Urinary bladder (tissue), 4 donors: ENCODE measurements around the gene AEBP2. TPM values are rescaled to one million over a fixed set of nuclear protein-coding genes. Genes with fewer than 3 reads are reported as not detected.

Source experiments
- DNase-seq: peaks from one replicate; pipeline ENCODE4 v3.0.0-alpha.2; 2015; ENCODE audit errors: extremely low spot score
- H3K27ac ChIP-seq: one replicate; pipeline ENCODE4 v1.5.1; 2013; ENCODE audit warnings: low read depth, mild to moderate bottlenecking, moderate library complexity
- H3K36me3 ChIP-seq: one replicate; pipeline ENCODE4 v1.6.1; 2013; ENCODE audit warnings: mild to moderate bottlenecking, moderate library complexity; ENCODE audit not compliant: insufficient read depth
- H3K4me1 ChIP-seq: one replicate; pipeline ENCODE4 v1.6.1; 2013; ENCODE audit warnings: mild to moderate bottlenecking, moderate library complexity; ENCODE audit not compliant: insufficient read depth
- H3K4me3 ChIP-seq: one replicate; pipeline ENCODE4 v1.5.1; 2013; ENCODE audit warnings: low read depth, low read length
- WGBS: extraction: QIAGEN DNeasy Blood & Tissue Kit; methylation state at CpG from one replicate; pipeline ENCODE4 v1.1.7; 2013; 5-methylcytosine and 5-hydroxymethylcytosine counted together
- polyA plus RNA-seq: library from polyadenylated mRNA; stranded (reverse); fragments of 200-250 nt; gene quantifications from one replicate; pipeline ENCODE4 v1.2.3, GENCODE V29; 2013
- total RNA-seq: library from RNA; depleted of rRNA; stranded (reverse); fragments of >200 nt; gene quantifications from one replicate; pipeline ENCODE4 v1.2.3, GENCODE V29; 2014
- donor health status: healthy with polysubstance abuse.
- donor health status: healthy.

AEBP2 gene
- total and polyA plus RNA-seq, 2 donors, result 24.4 to 77.0 TPM

DNA sequence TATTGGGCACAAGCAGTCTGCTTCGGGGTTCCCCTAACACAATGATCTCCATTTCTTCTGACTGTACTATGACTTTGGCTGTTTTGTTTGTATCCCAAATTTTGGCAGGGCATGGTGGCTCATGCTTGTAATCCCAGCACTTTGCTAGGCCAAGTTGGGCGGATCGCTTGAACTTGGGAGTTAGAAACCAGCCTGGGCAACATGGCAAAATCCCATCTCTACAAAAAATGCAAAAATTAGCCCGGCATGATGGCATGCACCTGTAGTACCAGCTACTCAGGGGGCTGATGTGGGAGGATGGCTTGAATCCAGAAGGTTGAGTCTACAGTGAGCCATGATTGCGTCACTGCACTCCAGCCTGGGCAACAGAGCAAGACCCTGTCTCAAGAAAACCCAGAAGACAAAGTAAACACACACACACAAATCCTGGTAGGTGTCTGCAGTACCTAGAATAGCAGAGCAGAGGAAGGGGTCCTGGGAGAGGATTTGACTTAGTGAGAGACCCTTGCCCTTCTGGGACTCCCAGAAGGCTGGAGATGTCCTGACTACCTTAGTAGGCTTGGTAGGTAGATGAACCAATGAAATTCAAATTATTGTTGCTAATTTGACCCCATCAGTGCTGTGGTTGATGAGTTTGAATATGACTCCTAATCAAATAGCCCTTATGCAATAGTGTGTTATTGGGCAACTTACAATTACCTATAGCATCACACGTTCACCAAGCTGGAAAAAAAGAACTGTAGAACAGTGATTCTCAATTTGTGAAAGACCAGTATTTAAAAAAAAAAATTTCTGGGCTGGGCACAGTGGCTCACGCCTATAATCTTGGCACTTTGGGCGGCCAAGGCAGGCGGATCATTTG, 6.8 kb upstream of the AEBP2 start:
- H3K4me1 ChIP-seq, result no peaks in the 10 kb centered on the region
- no peaks in the 10 kb centered on the region for H3K36me3 ChIP-seq
- 93% methylated on average over 9 of the region's 9 CpGs for WGBS
- no peak overlapping the region for H3K4me3 ChIP-seq
- no peak for DNase-seq
- H3K27ac ChIP-seq, result no peak overlapping the region

DNA sequence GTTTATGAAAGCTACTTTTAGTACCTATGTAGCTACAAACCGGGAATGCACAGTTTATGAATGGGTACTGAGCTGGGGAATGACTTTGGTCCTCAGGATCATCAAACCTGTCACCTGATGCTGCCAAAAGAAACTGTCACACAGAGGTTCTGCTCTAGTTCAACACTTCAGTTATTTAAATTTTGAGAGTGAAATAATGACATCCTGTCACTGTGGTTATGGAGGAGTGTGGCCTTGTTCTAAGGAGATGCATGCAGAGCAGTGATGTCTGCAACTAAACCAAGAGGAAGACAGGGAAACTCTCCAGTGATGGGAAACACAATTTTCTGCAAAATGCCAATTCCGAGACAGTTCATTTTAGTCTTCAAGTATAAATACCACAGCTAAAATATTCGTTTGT, 4.8 kb upstream of the AEBP2 start:
- Histone ChIP-seq H3K27ac (no peak overlapping the region), H3K36me3 (no peaks in the 10 kb centered on the region), H3K4me3 (no peak overlapping the region), H3K4me1 (no peaks in the 10 kb centered on the region)
- whole genome bisulfite sequencing, result 74% methylated on average over 3 of the region's 3 CpGs
- no peak for DNase-seq

DNA sequence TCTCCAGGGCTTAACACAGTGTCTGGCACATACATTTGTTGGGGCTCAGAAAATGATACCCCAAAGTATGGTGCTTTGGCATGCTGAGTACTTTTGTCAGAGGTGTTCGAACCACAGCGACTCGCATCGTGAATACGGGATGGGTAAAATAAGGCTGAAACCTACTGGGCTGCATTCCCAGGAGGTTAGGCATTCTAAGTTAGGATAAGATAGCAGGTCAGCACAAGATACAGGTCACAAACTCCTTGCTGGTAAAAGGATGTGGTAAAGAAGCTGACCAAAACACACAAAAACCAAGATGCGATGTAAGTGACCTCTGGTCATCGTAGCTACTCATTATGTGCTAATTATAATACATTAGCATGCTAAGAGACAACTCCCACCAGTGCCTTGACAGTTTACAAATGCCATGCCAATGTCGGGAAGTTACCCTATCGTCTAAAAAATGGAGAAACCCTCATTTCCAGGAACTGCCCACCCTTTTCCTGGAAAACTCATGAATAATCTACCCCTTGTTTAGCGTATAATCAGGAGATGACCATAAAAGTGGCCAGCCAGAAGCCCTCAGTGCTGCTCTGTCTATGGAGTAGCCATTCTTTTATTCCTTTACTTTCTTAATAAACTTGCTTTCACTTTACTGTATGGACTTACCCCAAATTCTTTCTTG, 3.3 kb upstream of the AEBP2 start:
- 89% methylated on average over 10 of the region's 10 CpGs for WGBS
- no peak overlapping the region for H3K4me3 ChIP-seq
- no peak overlapping the region for H3K27ac ChIP-seq
- H3K4me1 ChIP-seq, result no peaks in the 10 kb centered on the region
- no peak for DNase-seq
- H3K36me3 ChIP-seq, result no peaks in the 10 kb centered on the region

DNA sequence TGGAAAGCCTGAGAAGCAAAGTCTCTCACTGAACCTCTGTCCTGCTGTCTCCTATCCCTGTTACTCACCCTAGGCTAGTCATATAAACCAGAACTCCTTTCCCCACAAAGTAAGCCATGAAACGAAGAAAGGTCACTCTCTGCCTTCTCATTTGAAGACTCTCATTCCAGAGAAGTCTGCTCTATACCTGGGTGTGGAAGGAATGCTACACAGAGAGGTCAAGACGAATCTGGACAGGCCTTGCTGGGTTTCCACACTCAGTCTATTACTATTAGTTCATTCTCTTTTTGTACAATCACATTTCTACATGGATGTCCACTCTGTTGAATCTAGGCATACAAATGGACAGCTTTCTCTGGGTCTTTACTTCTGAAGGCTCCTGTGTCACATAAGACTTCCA, 2.4 kb upstream of the AEBP2 start:
- 39% methylated on average over 2 of the region's 2 CpGs for WGBS
- H3K36me3 ChIP-seq, result no peaks in the 10 kb centered on the region
- H3K4me3 ChIP-seq, result no peak overlapping the region
- H3K27ac ChIP-seq, result no peak overlapping the region
- H3K4me1 ChIP-seq, result peaks cover under 1% of the 10 kb centered on the region
- DNase-seq, result no peak

DNA sequence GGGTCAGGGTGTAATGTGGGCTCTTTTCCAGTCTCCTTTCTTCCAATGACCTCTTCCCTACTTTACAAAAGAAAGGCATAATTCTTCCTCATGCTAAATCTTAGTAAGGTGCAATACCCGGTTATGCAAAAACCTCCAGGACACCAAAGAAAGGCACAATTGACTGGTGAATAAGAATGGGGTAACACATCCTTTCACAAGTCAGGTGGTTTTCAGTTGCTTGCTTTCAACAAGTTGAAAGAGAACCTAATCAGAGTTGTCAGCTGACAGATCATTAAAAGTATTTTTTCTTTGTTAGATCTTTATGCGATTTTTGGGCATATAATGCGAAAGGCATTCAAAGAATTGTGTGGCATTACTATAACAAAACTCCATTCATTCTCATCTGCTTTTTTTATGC, 1.3 kb upstream of the AEBP2 start:
- Histone ChIP-seq H3K27ac (no peak overlapping the region), H3K4me1 (peaks cover 1% of the 10 kb centered on the region), H3K36me3 (no peaks in the 10 kb centered on the region), H3K4me3 (no peak overlapping the region)
- 81% methylated on average over 3 of the region's 3 CpGs for WGBS
- DNase-seq, result no peak

DNA sequence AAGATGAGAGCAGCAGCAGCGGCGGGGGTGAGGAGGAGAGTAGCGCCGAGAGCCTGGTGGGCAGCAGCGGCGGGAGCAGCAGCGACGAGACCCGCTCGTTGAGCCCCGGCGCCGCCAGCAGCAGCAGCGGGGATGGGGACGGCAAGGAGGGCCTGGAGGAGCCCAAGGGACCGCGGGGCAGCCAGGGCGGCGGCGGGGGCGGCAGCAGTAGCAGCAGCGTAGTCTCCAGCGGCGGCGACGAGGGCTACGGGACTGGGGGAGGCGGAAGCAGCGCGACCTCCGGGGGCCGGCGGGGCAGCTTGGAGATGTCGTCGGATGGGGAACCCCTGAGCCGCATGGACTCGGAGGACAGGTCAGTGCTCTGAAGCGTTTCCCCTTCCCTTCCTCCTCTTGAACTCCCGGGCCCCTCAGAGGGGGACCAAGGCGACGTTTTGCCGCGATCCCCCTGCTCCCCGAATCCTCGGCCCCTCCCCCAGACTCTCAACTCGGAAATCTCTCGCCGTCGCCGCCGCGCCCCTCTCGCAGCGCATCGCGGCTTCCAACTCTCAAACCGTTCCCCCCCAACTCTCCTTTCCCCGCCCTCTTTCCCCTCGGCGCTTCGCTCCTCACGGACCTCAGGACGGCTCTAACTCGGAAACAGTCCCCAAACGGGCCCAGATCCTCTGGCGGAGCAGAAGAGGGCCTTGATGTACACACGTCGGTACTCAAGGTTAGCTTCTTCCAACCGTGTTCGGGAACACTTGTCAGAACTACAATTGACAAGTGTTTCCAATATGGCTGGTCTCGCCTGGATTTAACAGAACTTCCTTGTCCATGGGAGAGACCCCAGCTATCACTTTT, 947 bp downstream of the AEBP2 start:
- under 1% methylated on average over 71 of the region's 71 CpGs for WGBS
- Histone ChIP-seq H3K36me3 (no peaks in the 10 kb centered on the region), H3K27ac (peak overlapping the region; percentile 95), H3K4me3 (peak overlapping the region; percentile 99), H3K4me1 (peaks cover 4% of the 10 kb centered on the region)
- peak; percentile 53 for DNase-seq

DNA sequence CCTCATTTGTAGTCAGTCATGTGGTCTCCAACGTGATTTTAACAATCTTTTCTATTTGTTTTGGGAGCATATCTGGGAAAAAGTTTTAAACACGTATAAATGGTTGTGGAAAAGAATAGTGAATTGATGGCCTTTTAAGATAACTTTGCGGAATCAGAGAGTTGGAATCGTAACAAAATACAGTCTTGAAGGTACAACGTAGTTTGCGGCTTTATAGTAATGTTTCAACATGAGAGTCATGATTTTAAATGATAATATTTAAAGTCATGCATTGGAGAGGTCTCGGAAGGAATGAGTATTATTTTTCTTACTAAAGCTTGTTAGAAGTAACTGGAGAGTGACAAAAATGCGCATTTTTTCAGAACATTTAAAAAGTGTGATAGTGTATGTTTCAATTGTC, 1.6 kb downstream of the AEBP2 start:
- WGBS, result 3% methylated on average over 8 of the region's 8 CpGs
- no peak overlapping the region for H3K27ac ChIP-seq
- no peaks in the 10 kb centered on the region for H3K36me3 ChIP-seq
- H3K4me1 ChIP-seq, result peaks cover 4% of the 10 kb centered on the region
- H3K4me3 ChIP-seq, result peak overlapping the region; percentile 99
- DNase-seq, result no peak

DNA sequence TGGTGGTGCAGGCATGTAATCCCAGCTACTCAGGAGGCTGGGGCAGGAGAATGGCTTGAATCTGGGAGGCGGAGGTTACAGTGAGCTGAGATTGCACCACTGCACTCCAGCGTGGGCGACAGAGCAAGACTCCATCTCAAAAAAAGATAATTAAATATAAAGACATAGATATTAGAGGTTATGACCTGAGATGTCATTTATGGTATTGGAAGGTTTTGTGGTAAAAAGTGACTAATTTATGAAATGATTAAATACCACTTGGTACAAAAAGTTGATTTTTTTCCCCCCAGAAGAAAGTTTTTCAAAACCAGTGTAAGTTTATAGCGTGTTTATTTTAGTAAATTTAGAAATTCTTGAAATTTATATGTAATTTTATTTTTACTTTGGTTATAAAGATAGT, 4.3 kb downstream of the AEBP2 start:
- H3K4me3 ChIP-seq, result no peak overlapping the region
- no peaks in the 10 kb centered on the region for H3K36me3 ChIP-seq
- H3K27ac ChIP-seq, result no peak overlapping the region
- peaks cover 4% of the 10 kb centered on the region for H3K4me1 ChIP-seq
- 87% methylated on average over 4 of the region's 4 CpGs for WGBS
- no peak for DNase-seq

DNA sequence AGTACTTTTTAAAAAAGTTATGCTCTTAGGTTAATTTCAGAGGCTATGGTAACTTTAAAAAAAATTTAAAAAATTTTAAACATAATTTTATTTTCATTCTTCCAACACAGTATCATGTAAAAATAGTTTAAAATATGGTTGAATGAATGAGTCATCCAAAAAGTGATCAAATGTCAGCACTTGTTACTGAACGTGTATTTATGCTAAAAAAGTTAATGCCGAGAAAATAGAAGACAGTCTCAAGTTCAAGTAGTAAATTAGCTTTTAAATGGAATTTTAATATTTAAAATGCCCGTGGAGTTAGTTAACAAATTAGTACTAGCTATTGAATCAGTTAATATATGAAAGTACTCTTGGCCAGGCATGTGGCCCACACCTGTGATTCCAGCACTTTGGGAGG, 4.8 kb downstream of the AEBP2 start:
- peaks cover 4% of the 10 kb centered on the region for H3K4me1 ChIP-seq
- no peak overlapping the region for H3K4me3 ChIP-seq
- no peak for DNase-seq
- H3K36me3 ChIP-seq, result no peaks in the 10 kb centered on the region
- WGBS, result 45% methylated on average over 3 of the region's 3 CpGs
- no peak overlapping the region for H3K27ac ChIP-seq

DNA sequence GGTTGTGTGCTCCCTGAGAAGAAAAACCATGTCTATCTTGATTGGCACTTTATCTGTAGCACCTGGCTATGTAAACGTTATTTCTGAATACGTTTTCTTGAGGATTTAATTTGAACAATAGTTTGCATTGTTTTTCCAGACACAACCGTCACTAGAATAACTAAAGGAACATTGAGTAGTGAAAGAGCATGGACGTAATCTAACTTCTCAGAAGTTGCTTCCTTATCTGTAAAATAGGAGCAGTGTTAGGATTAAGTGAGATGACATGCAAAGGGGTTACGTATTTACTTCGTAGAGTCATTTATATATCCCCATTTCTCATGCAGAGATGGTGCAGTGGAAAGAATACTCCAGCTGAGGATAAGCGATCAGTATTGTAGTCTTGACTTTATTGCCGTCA, 8.1 kb downstream of the AEBP2 start:
- Histone ChIP-seq H3K27ac (no peak overlapping the region), H3K4me3 (no peak overlapping the region), H3K36me3 (no peaks in the 10 kb centered on the region), H3K4me1 (peaks cover 3% of the 10 kb centered on the region)
- no peak for DNase-seq
- 64% methylated on average over 8 of the region's 8 CpGs for WGBS

DNA sequence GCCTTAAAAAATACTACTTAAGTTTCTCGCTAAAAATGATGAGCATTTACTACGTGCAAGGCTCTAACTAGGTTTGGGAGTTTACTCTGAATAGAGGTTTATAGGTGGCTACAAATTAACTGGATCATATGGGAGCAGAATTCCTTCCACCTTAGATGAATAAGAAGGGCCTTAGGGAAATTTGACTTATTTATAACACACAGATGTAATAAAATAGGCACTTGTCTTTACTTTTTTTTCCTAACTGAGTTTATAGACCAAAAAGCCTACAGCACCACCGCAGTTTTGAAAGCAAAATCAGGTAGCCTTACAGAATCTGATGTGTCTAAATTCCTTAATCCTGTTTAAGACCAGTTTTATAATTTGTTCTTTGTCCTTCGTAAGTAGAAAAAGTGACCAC, 10.5 kb downstream of the AEBP2 start:
- Histone ChIP-seq H3K4me1 (peaks cover 3% of the 10 kb centered on the region), H3K36me3 (no peaks in the 10 kb centered on the region), H3K27ac (no peak overlapping the region), H3K4me3 (no peak overlapping the region)
- 59% methylated on average over 4 of the region's 4 CpGs for WGBS
- DNase-seq, result no peak

DNA sequence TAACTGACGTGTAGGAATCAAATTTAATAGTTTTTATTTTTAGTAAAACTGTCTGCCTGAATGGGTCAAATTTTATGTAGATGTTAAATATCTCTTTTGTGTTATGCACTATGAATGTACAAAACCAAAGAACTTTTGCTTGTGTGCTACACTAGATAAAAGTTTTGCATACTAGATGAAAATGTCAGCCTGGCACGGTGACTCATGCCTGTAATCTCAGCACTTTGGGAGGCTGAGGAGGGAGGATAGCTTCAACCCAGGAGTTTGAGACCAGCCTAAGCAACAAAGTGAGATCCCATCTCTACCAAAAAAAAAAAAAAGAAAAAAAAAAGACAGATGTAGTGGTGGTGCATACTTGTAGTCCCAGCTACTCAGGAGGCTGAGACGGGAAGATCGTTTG, 11.1 kb downstream of the AEBP2 start:
- H3K36me3 ChIP-seq, result no peaks in the 10 kb centered on the region
- peaks cover 3% of the 10 kb centered on the region for H3K4me1 ChIP-seq
- DNase-seq, result no peak
- no peak overlapping the region for H3K27ac ChIP-seq
- 61% methylated on average over 4 of the region's 4 CpGs for WGBS
- H3K4me3 ChIP-seq, result no peak overlapping the region

DNA sequence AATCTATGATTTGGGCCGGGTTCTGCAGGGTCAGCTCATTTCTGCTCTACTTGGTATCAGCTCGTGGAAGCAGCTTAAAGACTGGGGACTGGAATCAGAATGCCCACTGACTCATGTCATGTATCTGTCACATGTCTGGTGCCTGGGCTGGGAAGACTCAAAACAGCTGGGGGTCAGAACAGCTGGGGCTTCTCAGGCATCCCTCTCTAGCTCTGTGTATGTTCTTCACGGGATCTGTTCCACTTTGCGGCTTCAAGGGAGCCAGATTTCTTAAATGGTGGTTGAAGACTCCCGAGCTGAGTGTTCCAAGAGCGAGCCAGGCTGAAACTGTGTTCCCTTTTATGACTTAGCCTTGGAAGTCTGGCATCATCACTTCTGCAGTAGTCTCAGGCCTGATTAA, 11.9 kb downstream of the AEBP2 start:
- 39% methylated on average over 6 of the region's 6 CpGs for WGBS
- H3K36me3 ChIP-seq, result no peaks in the 10 kb centered on the region
- H3K27ac ChIP-seq, result no peak overlapping the region
- DNase-seq, result no peak
- H3K4me1 ChIP-seq, result peaks cover 3% of the 10 kb centered on the region
- no peak overlapping the region for H3K4me3 ChIP-seq
